K562 (cell line): ENCODE results near the gene EML1. TPM values are rescaled to one million over a fixed set of nuclear protein-coding genes. Genes with fewer than 3 reads are reported as not detected.

ENCODE experiments used
- ATAC-seq: fragments of 200-7000 bp; cut with Tn5 transposase; 3 replicates; pipeline ENCODE4 v1.9.1; 2020; ENCODE audit warnings: moderate library complexity
- BruUV-seq: library from RNA; stranded (reverse); fragments of 400-500 nt; replicated peaks from 2 replicates; lab custom pipeline; 2021; lab: Mats Ljungman, UMichigan
- CTCF ChIA-PET: fragments of 300-600 bp; formaldehyde crosslinking; extraction: SDS; loops from one replicate; lab custom pipeline; 2021; ENCODE audit warnings: low intra/inter-chr PET ratio; lab: Yijun Ruan, JAX
- POLR2A ChIA-PET: fragments of 300-600, 350-650 bp; sonication (Branson Sonifier 250); formaldehyde crosslinking; extraction: SDS; loops from one replicate; lab custom pipeline; 2021; ENCODE audit warnings: antibody characterized with exemption, inconsistent platforms; lab: Yijun Ruan, JAX
- DNase-seq, 4 experiments: peaks; one replicate each; pipeline versions ENCODE4 v3.0.0 to v3.0.0-alpha.2; 2011 to 2018; ENCODE audit warnings: low spot score in 3 of 4, mixed read lengths in 3 of 4; ENCODE audit errors: extremely low read depth in 1 of 4
- FAIRE-seq: peaks from 2 replicates; lab custom pipeline; 2011; peaks lifted over from hg19 to GRCh38; lab: Jason Lieb, UNC
- H2AFZ ChIP-seq: 2 replicates; pipeline ENCODE4 v1.6.0; 2011; ENCODE audit warnings: low read depth, low read length, control low read depth, inconsistent platforms
- H3K27ac ChIP-seq: fragments of 200-600 bp; 3 replicates; pipeline ENCODE4 v1.8.0; 2011; ENCODE audit warnings: low read depth, mild to moderate bottlenecking, control low read depth, inconsistent platforms, low read length, moderate library complexity, mixed read lengths; ENCODE audit errors: extremely low read depth
- H3K27me3 ChIP-seq, 2 experiments: fragments of 300-600 bp in 1 of 2; 2 replicates in 1 of 2; 3 replicates in 1 of 2; pipeline versions ENCODE4 v1.6.0 to v1.8.0; 2011; ENCODE audit warnings: inconsistent platforms in 2 of 2, low read length in 2 of 2, mild to moderate bottlenecking in 1 of 2, mixed read lengths in 1 of 2, moderate library complexity in 1 of 2; ENCODE audit not compliant: control insufficient read depth in 2 of 2, insufficient read depth in 2 of 2
- H3K36me3 ChIP-seq: fragments of 300-600 bp; 3 replicates; pipeline ENCODE4 v1.8.0; 2011; ENCODE audit warnings: mild to moderate bottlenecking, low read length, inconsistent platforms; ENCODE audit not compliant: control insufficient read depth, insufficient read depth
- H3K4me1 ChIP-seq, 2 experiments: fragments of 200-600 bp in 1 of 2; replicated peaks in 1 of 2; 2 replicates in 1 of 2; 3 replicates in 1 of 2; pipeline versions ENCODE4 v1.5.1 to v1.8.0; 2011; ENCODE audit warnings: inconsistent platforms in 2 of 2, low read length in 2 of 2, mild to moderate bottlenecking in 1 of 2, mixed read lengths in 1 of 2, moderate library complexity in 1 of 2; ENCODE audit not compliant: control insufficient read depth in 2 of 2, insufficient read depth in 2 of 2
- H3K4me2 ChIP-seq: 2 replicates; pipeline ENCODE4 v1.6.1; 2011; ENCODE audit warnings: low read length, control low read depth, inconsistent platforms, mixed read lengths; ENCODE audit not compliant: insufficient read depth
- H3K4me3 ChIP-seq: fragments of 200-600 bp; sonication (generic), shearing (Covaris generic); 2 replicates; pipeline ENCODE4 v1.5.1; 2016; ENCODE audit warnings: control low read depth, inconsistent platforms
- H3K79me2 ChIP-seq: fragments of 200-600 bp; 3 replicates; pipeline ENCODE4 v1.8.0; 2011; ENCODE audit warnings: low read length, inconsistent platforms; ENCODE audit not compliant: control insufficient read depth, insufficient read depth
- H3K9ac ChIP-seq, 2 experiments: 2 replicates each; pipeline versions ENCODE4 v1.6.0 to v1.6.1; 2011; ENCODE audit warnings: low read depth in 2 of 2, low read length in 2 of 2, control low read depth in 1 of 2, inconsistent platforms in 1 of 2, mild to moderate bottlenecking in 1 of 2, mixed read lengths in 1 of 2; ENCODE audit not compliant: insufficient read depth in 1 of 2
- H3K9me1 ChIP-seq: one replicate; pipeline ENCODE4 v1.6.0; 2011; ENCODE audit warnings: inconsistent platforms, mild to moderate bottlenecking, low read length, moderate library complexity; ENCODE audit not compliant: control insufficient read depth, insufficient read depth
- H3K9me3 ChIP-seq: replicated peaks from 2 replicates; pipeline ENCODE4 v1.5.1; 2011; ENCODE audit warnings: low read depth, low read length, inconsistent platforms; ENCODE audit not compliant: control insufficient read depth, insufficient read depth
- H4K20me1 ChIP-seq: replicated peaks from 2 replicates; pipeline ENCODE4 v1.6.1; 2011; ENCODE audit warnings: low read length, inconsistent platforms, mixed read lengths; ENCODE audit not compliant: control insufficient read depth, insufficient read depth
- ARHGAP35 ChIP-seq: fragments of 450-650 bp; IDR thresholded peaks from 2 replicates; pipeline ENCODE4 v1.6.1; 2018; ENCODE audit not compliant: partially characterized antibody
- CCAR2 ChIP-seq: fragments of 200-400 bp; formaldehyde crosslinking; IDR thresholded peaks from 2 replicates; pipeline ENCODE4 v1.6.1; 2017; ENCODE audit warnings: mild to moderate bottlenecking, low read depth, low read length
- CGGBP1 ChIP-seq: fragments of 250-450 bp; sonication (Bioruptor Pico); IDR thresholded peaks from 2 replicates; pipeline ENCODE4 v1.9.0; 2021; ENCODE audit warnings: mild to moderate bottlenecking
- ETS2 ChIP-seq: IDR thresholded peaks from 2 replicates; pipeline ENCODE4 v1.6.1; 2016; ENCODE audit warnings: borderline replicate concordance, missing genetic modification characterization, mild to moderate bottlenecking, moderate library complexity, missing compliant biosample characterization; ENCODE audit not compliant: poor library complexity, severe bottlenecking
- MCM5 ChIP-seq: fragments of 450-650 bp; IDR thresholded peaks from 2 replicates; pipeline ENCODE4 v1.6.1; 2016; ENCODE audit warnings: low read depth
- MIER1 ChIP-seq: fragments of 450-650 bp; IDR thresholded peaks from 2 replicates; pipeline ENCODE4 v1.6.1; 2016; ENCODE audit warnings: antibody characterized with exemption, mild to moderate bottlenecking, low read depth
- POLR2H ChIP-seq: IDR thresholded peaks from 2 replicates; pipeline ENCODE4 v1.6.1; 2016; ENCODE audit warnings: missing genetic modification characterization, low read depth, mild to moderate bottlenecking, control low read depth, missing compliant biosample characterization, moderate library complexity
- RHOXF2B ChIP-seq: fragments of 250-450 bp; sonication (Bioruptor Pico); conservative IDR thresholded peaks from 2 replicates; pipeline ENCODE4 v1.5.1; 2021
- SUPT5H ChIP-seq: fragments of 450-650 bp; IDR thresholded peaks from 2 replicates; pipeline ENCODE4 v1.6.1; 2016
- TOE1 ChIP-seq, 2 experiments: fragments of 450-650 bp in 1 of 2; sonication (generic) in 1 of 2; formaldehyde crosslinking in 1 of 2; IDR thresholded peaks; 2 replicates each; pipeline versions ENCODE4 v1.7.1 to v1.8.0; 2016 to 2022; ENCODE audit warnings: borderline replicate concordance in 2 of 2, mild to moderate bottlenecking in 2 of 2, antibody characterized with exemption in 1 of 2, inconsistent platforms in 1 of 2, low read depth in 1 of 2, missing genetic modification reagents in 1 of 2, moderate library complexity in 1 of 2
- ZBTB11 ChIP-seq, 3 experiments: fragments of 200-800 bp in 1 of 3; fragments of 250-450 bp in 1 of 3; fragments of 450-650 bp in 1 of 3; sonication (Bioruptor Pico) in 1 of 3; sonication (Bioruptor generic) in 1 of 3; formaldehyde crosslinking in 1 of 3; IDR thresholded peaks; 2 replicates each; pipeline versions ENCODE4 v1.6.1 to v1.8.0; 2016 to 2022; ENCODE audit warnings: mild to moderate bottlenecking in 2 of 3, missing genetic modification characterization in 2 of 3, missing compliant biosample characterization in 1 of 3, moderate library complexity in 1 of 3
- ZNF699 ChIP-seq: fragments of 250-450 bp; sonication (Bioruptor Pico); IDR thresholded peaks from 2 replicates; pipeline ENCODE4 v1.8.0; 2021; ENCODE audit warnings: mild to moderate bottlenecking, moderate library complexity; ENCODE audit not compliant: insufficient replicate concordance
- WGBS: fragments of 100-300 bp; shearing (Covaris generic); methylation state at CpG from one replicate; pipeline ENCODE4 v1.1.6; 2016; ENCODE audit warnings: low coverage, mixed read lengths; ENCODE audit not compliant: insufficient coverage; ENCODE audit errors: missing lambda C conversion rate; 5-methylcytosine and 5-hydroxymethylcytosine counted together
- in situ Hi-C: fragments of 300-500 bp; cut with MboI; formaldehyde crosslinking; loops from 4 replicates; pipeline ENCODE4 v1.15.0; 2018; ENCODE audit warnings: inconsistent platforms, mixed read lengths
- intact Hi-C: fragments of 100-400 bp; cut with micrococcal nuclease; formaldehyde crosslinking; loops from 2 replicates; pipeline ENCODE4 v1.14.2; 2022
- polyA plus RNA-seq, 8 experiments: library from polyadenylated mRNA; depleted of rRNA in 4 of 8; stranded (reverse) in 5 of 8; unstranded in 3 of 8; fragments of >200 nt; fragmentation: Nextera tagmentation in 2 of 8; fragmentation: Illumina TruSeq in 1 of 8; extraction: Ambion mirVana in 2 of 8; extraction: Trizol in 1 of 8; gene quantifications; 2 replicates each; pipeline versions ENCODE4 v1.2.1 to v1.2.3, GENCODE V29; 2011 to 2014; ENCODE audit warnings: inconsistent platforms in 1 of 8, missing spikeins in 1 of 8
- total RNA-seq, 7 experiments: library from RNA; depleted of rRNA in 6 of 7; stranded (reverse); fragments of >200 nt in 6 of 7; fragmentation: Illumina TruSeq in 2 of 7; extraction: Trizol in 2 of 7; gene quantifications; 2 replicates each; pipeline versions ENCODE4 v1.2.1 to v1.2.3, GENCODE V29; 2011 to 2021; ENCODE audit warnings: low replicate concordance in 1 of 7
- TF ChIP-seq, protein P1 (sequence below): fragments of 450-650 bp; IDR thresholded peaks from 2 replicates; pipeline ENCODE4 v1.6.1; 2017; ENCODE audit warnings: antibody characterized with exemption

The EML1 gene
- total and polyA plus RNA-seq, 9 of the 15 experiments (the other 6 are each of a cell fraction or from before 2014, with no cell fraction given): 0.01 to 0.35 (median 0.07) TPM; not detected in 2

GRCh38 chr14:99961826-99962518, 168.8 kb downstream of the EML1 start (continued):
- TF ChIP-seq ARHGAP35 (no peak), SUPT5H (no peak)
- TF ChIP-seq, all 486 proteins: peak for 0

GRCh38 chr14:99964979-99965378, 171.8 kb downstream of the EML1 start:
- ChIA-PET CTCF (no interaction called here), POLR2A (no interaction called here)
- FAIRE-seq (no peak), ATAC-seq (no peak), DNase-seq (no peak)
- Histone ChIP-seq H4K20me1 (no peaks in the 10 kb centered on the region), H3K27ac (no peak overlapping the region), H3K4me2 (no peak overlapping the region), H3K27me3 (peaks cover 5 to 20% of the 10 kb centered on the region in 2 experiments), H3K4me1 (no peaks in the 10 kb centered on the region; a peak in 1 of 5 replicates), H3K4me3 (no peak overlapping the region), H3K9me3 (no peaks in the 10 kb centered on the region), H3K36me3 (no peaks in the 10 kb centered on the region), H3K9me1 (no peaks in the 10 kb centered on the region), H3K9ac (no peak overlapping the region), H2AFZ (no peak overlapping the region), H3K79me2 (no peaks in the 10 kb centered on the region)
- in situ Hi-C loops (no loop called here), intact Hi-C loops (no loop called here)
- WGBS: 19% methylated on average over 9 of the region's 9 CpGs
- BruUV-seq: no TSS peak
- TF ChIP-seq MCM5 (no peak), ZBTB11 (CRISPR knock-in tag; IDR thresholded peaks at IDR 0.05) (no peak), TOE1 (IDR thresholded peaks at IDR 0.05; ENCODE audit: borderline replicate concordance) (no peak), TOE1 (CRISPR knock-in tag; IDR thresholded peaks at IDR 0.05; ENCODE audit: borderline replicate concordance, low read depth) (no peak), MIER1 (no peak), RHOXF2B (CRISPR knock-in tag) (no peak), ZNF699 (CRISPR knock-in tag) (no peak), POLR2H (tag) (no peak), CGGBP1 (CRISPR knock-in tag) (no peak), CCAR2 (no peak), ETS2 (tag) (no peak)
- TF ChIP-seq, protein P1, sequence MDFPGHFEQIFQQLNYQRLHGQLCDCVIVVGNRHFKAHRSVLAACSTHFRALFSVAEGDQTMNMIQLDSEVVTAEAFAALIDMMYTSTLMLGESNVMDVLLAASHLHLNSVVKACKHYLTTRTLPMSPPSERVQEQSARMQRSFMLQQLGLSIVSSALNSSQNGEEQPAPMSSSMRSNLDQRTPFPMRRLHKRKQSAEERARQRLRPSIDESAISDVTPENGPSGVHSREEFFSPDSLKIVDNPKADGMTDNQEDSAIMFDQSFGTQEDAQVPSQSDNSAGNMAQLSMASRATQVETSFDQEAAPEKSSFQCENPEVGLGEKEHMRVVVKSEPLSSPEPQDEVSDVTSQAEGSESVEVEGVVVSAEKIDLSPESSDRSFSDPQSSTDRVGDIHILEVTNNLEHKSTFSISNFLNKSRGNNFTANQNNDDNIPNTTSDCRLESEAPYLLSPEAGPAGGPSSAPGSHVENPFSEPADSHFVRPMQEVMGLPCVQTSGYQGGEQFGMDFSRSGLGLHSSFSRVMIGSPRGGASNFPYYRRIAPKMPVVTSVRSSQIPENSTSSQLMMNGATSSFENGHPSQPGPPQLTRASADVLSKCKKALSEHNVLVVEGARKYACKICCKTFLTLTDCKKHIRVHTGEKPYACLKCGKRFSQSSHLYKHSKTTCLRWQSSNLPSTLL: no peak
